ENCODE data around the gene TTC23.

GRCh38 chr15:99291643-99292042 lies 42.3 kb upstream of the TTC23 start:
- no peak for TF ChIP-seq POLR2A (IDR thresholded peaks at IDR 0.05; ENCODE audit: low read depth, low read length)
- TF ChIP-seq CTCF (IDR thresholded peaks at IDR 0.05; ENCODE audit: extremely low read depth in 1 of 2, insufficient read depth in 1 of 2, low read depth in 1 of 2, low read length in 2 of 2) = no peak
- TF ChIP-seq, protein P1, sequence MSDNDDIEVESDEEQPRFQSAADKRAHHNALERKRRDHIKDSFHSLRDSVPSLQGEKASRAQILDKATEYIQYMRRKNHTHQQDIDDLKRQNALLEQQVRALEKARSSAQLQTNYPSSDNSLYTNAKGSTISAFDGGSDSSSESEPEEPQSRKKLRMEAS (IDR thresholded peaks at IDR 0.05; ENCODE audit: insufficient read depth, insufficient read length) = no peak
- no peak for TF ChIP-seq EZH2 (IDR thresholded peaks at IDR 0.05; ENCODE audit: borderline replicate concordance, low read depth, low read length, severe bottlenecking)
- TF ChIP-seq GATA2 (IDR thresholded peaks at IDR 0.05; ENCODE audit: insufficient read depth, insufficient read length, low read depth, low read length) = no peak
- no peak for TF ChIP-seq JUN (IDR thresholded peaks at IDR 0.05; ENCODE audit: borderline replicate concordance, insufficient read depth, insufficient read length, low read depth)
- TF ChIP-seq POLR2AphosphoS5 (IDR thresholded peaks at IDR 0.05; ENCODE audit: insufficient read depth, low read depth, low read length) = no peak
- no peak for TF ChIP-seq FOS (IDR thresholded peaks at IDR 0.05; ENCODE audit: borderline replicate concordance, insufficient read depth, low read length)
- TF ChIP-seq MYC (IDR thresholded peaks at IDR 0.05; ENCODE audit: low read depth, low read length) = no peak

Data from endothelial cell of umbilical vein (primary cell).